ENCODE measurements around the gene LAMA4. TPM values are rescaled to one million over a fixed set of nuclear protein-coding genes. Genes with fewer than 3 reads are reported as not detected.

Gene LAMA4
- total and polyA plus RNA-seq, 2 of the 13 experiments (the other 11 are each of a cell fraction or from before 2014, with no cell fraction given): not detected

DNA sequence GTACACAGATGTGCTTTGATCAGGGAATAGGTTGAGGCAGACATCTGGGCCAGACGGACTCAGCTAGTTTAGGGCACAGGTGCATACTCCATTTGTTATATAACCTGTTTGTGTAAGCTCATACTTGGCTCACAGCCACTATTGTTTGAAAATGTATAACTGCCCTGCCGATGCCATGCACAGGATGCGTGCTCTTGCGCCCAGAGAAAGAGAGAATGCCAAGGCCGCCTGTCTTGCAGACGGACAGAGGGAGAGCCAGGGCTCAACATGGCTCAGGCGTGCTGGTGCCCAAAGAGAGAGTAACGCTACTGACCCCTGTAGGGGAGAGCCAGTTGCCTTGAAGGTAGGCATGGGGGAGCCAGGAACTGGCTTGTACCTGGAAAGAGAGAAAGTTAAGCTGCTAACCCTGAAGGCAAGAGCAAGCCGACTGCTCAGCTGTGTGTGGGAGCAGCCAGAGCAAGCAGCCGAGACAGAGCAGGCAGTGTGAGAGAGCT is 109.2 kb downstream of the LAMA4 start (continued):
- TF ChIP-seq ZFP36L2 (CRISPR knock-in tag; IDR thresholded peaks at IDR 0.05): no peak
- no peak for TF ChIP-seq ZNF253 (CRISPR knock-in tag; IDR thresholded peaks at IDR 0.05; ENCODE audit: borderline replicate concordance)
- no peak for TF ChIP-seq MLLT10 (CRISPR knock-in tag; IDR thresholded peaks at IDR 0.05)
- no peak for TF ChIP-seq ZNF260 (CRISPR knock-in tag; IDR thresholded peaks at IDR 0.05; ENCODE audit: borderline replicate concordance, low read depth)
- TF ChIP-seq CHD4 (IDR thresholded peaks at IDR 0.05; ENCODE audit: borderline replicate concordance, low read length): no peak
- TF ChIP-seq CAMTA2 (CRISPR knock-in tag; IDR thresholded peaks at IDR 0.05; ENCODE audit: borderline replicate concordance): no peak
- TF ChIP-seq TP53 (CRISPR knock-in tag; conservative IDR thresholded peaks at IDR 0.05): no peak
- TF ChIP-seq TOPORS (CRISPR knock-in tag; IDR thresholded peaks at IDR 0.05): no peak
- no peak for TF ChIP-seq ARNT2 (CRISPR knock-in tag; IDR thresholded peaks at IDR 0.05; ENCODE audit: low read depth)
- no peak for TF ChIP-seq ZNF776 (CRISPR knock-in tag; IDR thresholded peaks at IDR 0.05)
- TF ChIP-seq KDM1A (CRISPR knock-in tag; IDR thresholded peaks at IDR 0.05): peak; percentile 53; the same call in 1 of the 2 replicates
- TF ChIP-seq ZNF10 (CRISPR knock-in tag; IDR thresholded peaks at IDR 0.05; ENCODE audit: borderline replicate concordance, low read depth): no peak
- TF ChIP-seq E2F5 (CRISPR knock-in tag; conservative IDR thresholded peaks at IDR 0.05): no peak
- TF ChIP-seq DRAP1 (CRISPR knock-in tag; IDR thresholded peaks at IDR 0.05): no peak
- no peak for TF ChIP-seq NCOR1 (IDR thresholded peaks at IDR 0.05; ENCODE audit: borderline replicate concordance, low read length)
- TF ChIP-seq ZNF83 (CRISPR knock-in tag; IDR thresholded peaks at IDR 0.05; ENCODE audit: borderline replicate concordance): no peak
- no peak for TF ChIP-seq ADNP (CRISPR knock-in tag; IDR thresholded peaks at IDR 0.05)
- peak; percentile 28 for TF ChIP-seq FOSL2 (CRISPR knock-in tag; IDR thresholded peaks at IDR 0.05)
- TF ChIP-seq, protein P1, sequence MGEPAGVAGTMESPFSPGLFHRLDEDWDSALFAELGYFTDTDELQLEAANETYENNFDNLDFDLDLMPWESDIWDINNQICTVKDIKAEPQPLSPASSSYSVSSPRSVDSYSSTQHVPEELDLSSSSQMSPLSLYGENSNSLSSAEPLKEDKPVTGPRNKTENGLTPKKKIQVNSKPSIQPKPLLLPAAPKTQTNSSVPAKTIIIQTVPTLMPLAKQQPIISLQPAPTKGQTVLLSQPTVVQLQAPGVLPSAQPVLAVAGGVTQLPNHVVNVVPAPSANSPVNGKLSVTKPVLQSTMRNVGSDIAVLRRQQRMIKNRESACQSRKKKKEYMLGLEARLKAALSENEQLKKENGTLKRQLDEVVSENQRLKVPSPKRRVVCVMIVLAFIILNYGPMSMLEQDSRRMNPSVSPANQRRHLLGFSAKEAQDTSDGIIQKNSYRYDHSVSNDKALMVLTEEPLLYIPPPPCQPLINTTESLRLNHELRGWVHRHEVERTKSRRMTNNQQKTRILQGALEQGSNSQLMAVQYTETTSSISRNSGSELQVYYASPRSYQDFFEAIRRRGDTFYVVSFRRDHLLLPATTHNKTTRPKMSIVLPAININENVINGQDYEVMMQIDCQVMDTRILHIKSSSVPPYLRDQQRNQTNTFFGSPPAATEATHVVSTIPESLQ (CRISPR knock-in tag; conservative IDR thresholded peaks at IDR 0.05): no peak
- TF ChIP-seq MZF1 (CRISPR knock-in tag; IDR thresholded peaks at IDR 0.05; ENCODE audit: borderline replicate concordance): 0 out of 2 replicates have a peak, but pooled peaks have one; percentile 39
- peak in 1 of 2 experiments; percentile 28; a peak in 1 of 4 replicates for TF ChIP-seq EP300 (IDR thresholded peaks at IDR 0.05; ENCODE audit: low read depth in 2 of 2, low read length in 2 of 2)
- no peak for TF ChIP-seq EP300 (CRISPR knock-in tag; IDR thresholded peaks at IDR 0.05; ENCODE audit: borderline replicate concordance)
- no peak for TF ChIP-seq PHF5A (CRISPR knock-in tag; IDR thresholded peaks at IDR 0.05; ENCODE audit: low read depth, unreplicated experiment)
- TF ChIP-seq DNMT1 (CRISPR knock-in tag; IDR thresholded peaks at IDR 0.05): 0 out of 2 replicates have a peak, but pooled peaks have one; percentile 54
- no peak for TF ChIP-seq ZNF296 (CRISPR knock-in tag; conservative IDR thresholded peaks at IDR 0.05)
- TF ChIP-seq DDIT3 (CRISPR knock-in tag; IDR thresholded peaks at IDR 0.05): no peak
- TF ChIP-seq NR2F1 (CRISPR knock-in tag; IDR thresholded peaks at IDR 0.05): no peak
- TF ChIP-seq, protein P2, sequence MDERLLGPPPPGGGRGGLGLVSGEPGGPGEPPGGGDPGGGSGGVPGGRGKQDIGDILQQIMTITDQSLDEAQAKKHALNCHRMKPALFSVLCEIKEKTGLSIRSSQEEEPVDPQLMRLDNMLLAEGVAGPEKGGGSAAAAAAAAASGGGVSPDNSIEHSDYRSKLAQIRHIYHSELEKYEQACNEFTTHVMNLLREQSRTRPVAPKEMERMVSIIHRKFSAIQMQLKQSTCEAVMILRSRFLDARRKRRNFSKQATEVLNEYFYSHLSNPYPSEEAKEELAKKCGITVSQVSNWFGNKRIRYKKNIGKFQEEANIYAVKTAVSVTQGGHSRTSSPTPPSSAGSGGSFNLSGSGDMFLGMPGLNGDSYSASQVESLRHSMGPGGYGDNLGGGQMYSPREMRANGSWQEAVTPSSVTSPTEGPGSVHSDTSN (CRISPR knock-in tag; IDR thresholded peaks at IDR 0.05): no peak
